Left lung (tissue), 10 donors: ENCODE measurements around the gene MCF2L2. TPM values are rescaled to one million over a fixed set of nuclear protein-coding genes. Genes with fewer than 3 reads are reported as not detected.
"Not testable (repeated sequence)": the region's sequence is repeated elsewhere in the genome, so short reads cannot be mapped to it uniquely, and the experiment has no call there.

ENCODE experiments used
- ATAC-seq: fragments of 200-7000 bp; cut with Tn5 transposase; one replicate; pipeline ENCODE4 v1.9.1; 2020; ENCODE audit warnings: moderate library complexity
- DNase-seq, 4 donors: peaks; one replicate each; pipeline ENCODE4 v3.0.0-alpha.2; 2013 to 2020
- H3K27ac ChIP-seq, 2 donors: fragments of 200-600 bp; sonication (generic) in 1 of 2; one replicate each; pipeline versions ENCODE4 v1.5.0 to v1.8.0; 2020 to 2021
- H3K27me3 ChIP-seq, 2 donors: fragments of 200-600 bp; sonication (generic) in 1 of 2; one replicate each; pipeline versions ENCODE4 v1.5.0 to v1.8.0; 2020 to 2021
- H3K36me3 ChIP-seq, 2 donors: fragments of 200-600 bp; sonication (generic) in 1 of 2; one replicate each; pipeline versions ENCODE4 v1.5.0 to v1.8.0; 2020 to 2021
- H3K4me1 ChIP-seq, 2 donors: fragments of 200-600 bp; one replicate each; pipeline ENCODE4 v1.8.0; 2021
- H3K4me3 ChIP-seq, 2 donors: fragments of 200-600 bp; sonication (generic) in 1 of 2; one replicate each; pipeline versions ENCODE4 v1.5.0 to v1.8.0; 2020 to 2021; ENCODE audit warnings: mild to moderate bottlenecking in 1 of 2
- H3K9me3 ChIP-seq, 2 donors: fragments of 200-600 bp; sonication (generic) in 1 of 2; one replicate each; pipeline versions ENCODE4 v1.5.0 to v1.8.0; 2020 to 2021
- intact Hi-C, 2 donors: fragments of 100-400 bp; cut with DNase I; formaldehyde crosslinking; loops; one replicate each; pipeline versions ENCODE4 v1.11.2 to v1.14.2; 2022
- polyA plus RNA-seq, 6 donors: library from polyadenylated mRNA; unstranded; fragments of 120-200 nt; gene quantifications; one replicate each; pipeline ENCODE4 v1.2.1, GENCODE V29; 2013; ENCODE audit not compliant: insufficient read length in 6 of 6
- total RNA-seq, 2 donors: library from RNA; stranded (reverse); fragmentation: NEBNext Ultra II Directional; extraction: Animal tissue kit (Norgen Biotek cat#: 25700); gene quantifications; one replicate each; pipeline ENCODE4 v1.2.1, GENCODE V29; 2021
- TF ChIP-seq, protein P1 (sequence below), 2 donors: fragments of 200-600 bp; sonication (generic) in 1 of 2; IDR thresholded peaks; one replicate each; pipeline versions ENCODE4 v1.5.0 to v1.8.0; 2021; ENCODE audit warnings: antibody characterized with exemption in 2 of 2
- donor health status: DM: no; HTN: yes; CAD: no.
- donor health status: DM: no; HTN: no; CAD: no.

Gene MCF2L2
- total and polyA plus RNA-seq, 8 donors: 0.41 to 3.5 (median 2.2) TPM

GRCh38 chr3:183443395-183444385 is 15.3 kb upstream of the MCF2L2 start:
- TF ChIP-seq, protein P1, sequence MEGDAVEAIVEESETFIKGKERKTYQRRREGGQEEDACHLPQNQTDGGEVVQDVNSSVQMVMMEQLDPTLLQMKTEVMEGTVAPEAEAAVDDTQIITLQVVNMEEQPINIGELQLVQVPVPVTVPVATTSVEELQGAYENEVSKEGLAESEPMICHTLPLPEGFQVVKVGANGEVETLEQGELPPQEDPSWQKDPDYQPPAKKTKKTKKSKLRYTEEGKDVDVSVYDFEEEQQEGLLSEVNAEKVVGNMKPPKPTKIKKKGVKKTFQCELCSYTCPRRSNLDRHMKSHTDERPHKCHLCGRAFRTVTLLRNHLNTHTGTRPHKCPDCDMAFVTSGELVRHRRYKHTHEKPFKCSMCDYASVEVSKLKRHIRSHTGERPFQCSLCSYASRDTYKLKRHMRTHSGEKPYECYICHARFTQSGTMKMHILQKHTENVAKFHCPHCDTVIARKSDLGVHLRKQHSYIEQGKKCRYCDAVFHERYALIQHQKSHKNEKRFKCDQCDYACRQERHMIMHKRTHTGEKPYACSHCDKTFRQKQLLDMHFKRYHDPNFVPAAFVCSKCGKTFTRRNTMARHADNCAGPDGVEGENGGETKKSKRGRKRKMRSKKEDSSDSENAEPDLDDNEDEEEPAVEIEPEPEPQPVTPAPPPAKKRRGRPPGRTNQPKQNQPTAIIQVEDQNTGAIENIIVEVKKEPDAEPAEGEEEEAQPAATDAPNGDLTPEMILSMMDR (IDR thresholded peaks at IDR 0.05): no peak
- H3K4me1 ChIP-seq: peaks cover 5 to 8% of the 10 kb centered on the region in 2 donors
- no peak overlapping the region for H3K27ac ChIP-seq
- ATAC-seq (no peak), DNase-seq (no peak)
- no peaks in the 10 kb centered on the region for H3K36me3 ChIP-seq
- H3K4me3 ChIP-seq: no peak overlapping the region
- no peaks in the 10 kb centered on the region for H3K27me3 ChIP-seq
- peaks cover 0 to 19% of the 10 kb centered on the region in 2 donors for H3K9me3 ChIP-seq
- intact Hi-C loops: no loop called here

- intact Hi-C loops: no loop called here
- Histone ChIP-seq H3K4me1 (peaks cover 0 to 1% of the 10 kb centered on the region in 2 donors), H3K4me3 (no peak overlapping the region), H3K36me3 (no peaks in the 10 kb centered on the region), H3K27ac (no peak overlapping the region), H3K9me3 (peaks cover 0 to 19% of the 10 kb centered on the region in 2 donors), H3K27me3 (no peaks in the 10 kb centered on the region)
- DNase-seq (no peak), ATAC-seq (no peak)
- TF ChIP-seq, protein P1 (IDR thresholded peaks at IDR 0.05): no peak
Observed at GRCh38 chr3:183442994-183443393, 14.6 kb upstream of the MCF2L2 start.

DNA sequence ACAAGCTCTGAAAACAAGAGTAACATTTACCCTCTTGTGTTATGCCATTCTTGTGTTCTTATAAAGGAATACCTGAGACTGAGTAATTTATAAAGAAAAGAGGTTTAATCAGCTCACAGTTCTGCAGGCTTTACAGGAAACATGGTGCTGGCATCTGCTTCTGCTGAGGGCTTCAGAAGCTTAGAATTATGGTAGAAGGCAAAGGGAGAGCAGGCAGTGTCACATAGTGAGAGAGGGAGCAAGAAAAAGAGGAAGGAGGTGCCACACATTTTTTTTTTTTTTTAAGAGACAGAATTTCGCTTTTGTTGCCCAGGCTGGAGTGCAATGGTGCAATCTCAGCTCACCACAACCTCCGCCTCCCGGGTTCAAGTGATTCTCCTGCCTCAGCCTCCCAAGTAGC is 12.1 kb upstream of the MCF2L2 start:
- H3K4me3 ChIP-seq, intact Hi-C loops, H3K4me1 ChIP-seq, ATAC-seq, H3K27ac ChIP-seq, H3K27me3 ChIP-seq, H3K36me3 ChIP-seq, DNase-seq: not testable (repeated sequence)
- peaks cover 0 to 19% of the 10 kb centered on the region in 2 donors for H3K9me3 ChIP-seq

GRCh38 chr3:183439515-183439914 is 11.1 kb upstream of the MCF2L2 start:
- TF ChIP-seq, protein P1 (IDR thresholded peaks at IDR 0.05): no peak
- ATAC-seq: no peak
- Histone ChIP-seq H3K36me3 (no peaks in the 10 kb centered on the region), H3K9me3 (peaks cover 0 to 19% of the 10 kb centered on the region in 2 donors), H3K4me1 (no peaks in the 10 kb centered on the region), H3K27me3 (no peaks in the 10 kb centered on the region), H3K4me3 (no peak overlapping the region), H3K27ac (no peak overlapping the region)
- DNase-seq: no peak
- intact Hi-C loops: no loop called here

- H3K36me3 ChIP-seq: no peaks in the 10 kb centered on the region
- intact Hi-C loops: no loop called here
- ATAC-seq (no peak), DNase-seq (no peak)
- no peaks in the 10 kb centered on the region for H3K27me3 ChIP-seq
- TF ChIP-seq, protein P1 (IDR thresholded peaks at IDR 0.05): no peak
- H3K9me3 ChIP-seq: peaks cover 0 to 11% of the 10 kb centered on the region in 2 donors
- no peaks in the 10 kb centered on the region for H3K4me1 ChIP-seq
- no peak overlapping the region for H3K27ac ChIP-seq
- H3K4me3 ChIP-seq: no peak overlapping the region
Observed at GRCh38 chr3:183438735-183439134, 10.3 kb upstream of the MCF2L2 start.
